ENCODE measurements around the gene SHC3.

DNA sequence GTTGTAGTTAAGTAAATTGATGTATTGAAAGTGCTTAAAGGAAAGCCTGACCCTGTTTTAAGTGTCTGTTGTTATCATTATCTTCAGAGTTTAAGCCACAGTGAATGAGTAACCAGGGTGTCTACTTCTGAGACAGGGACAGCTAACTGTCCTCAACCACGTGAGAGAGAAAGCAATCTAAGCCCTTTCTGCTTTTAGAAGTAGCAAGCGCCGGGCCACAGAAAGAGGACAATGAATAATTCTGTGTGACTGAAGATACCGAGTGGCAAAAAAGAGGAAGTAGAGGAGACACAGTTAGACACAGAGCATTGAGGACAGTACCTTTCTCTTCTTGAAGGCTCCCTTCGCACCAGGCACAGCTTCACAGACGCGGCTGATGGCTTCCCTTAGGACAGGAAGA, 101.1 kb downstream of the SHC3 start:
- TF ChIP-seq EZH2 (IDR thresholded peaks at IDR 0.05; ENCODE audit: borderline replicate concordance, insufficient read depth, low read length, poor library complexity, severe bottlenecking) (no peak), TAF1 (IDR thresholded peaks at IDR 0.05; ENCODE audit: low read depth) (no peak), RAD21 (conservative IDR thresholded peaks at IDR 0.05) (no peak)
- TF ChIP-seq, protein P1, sequence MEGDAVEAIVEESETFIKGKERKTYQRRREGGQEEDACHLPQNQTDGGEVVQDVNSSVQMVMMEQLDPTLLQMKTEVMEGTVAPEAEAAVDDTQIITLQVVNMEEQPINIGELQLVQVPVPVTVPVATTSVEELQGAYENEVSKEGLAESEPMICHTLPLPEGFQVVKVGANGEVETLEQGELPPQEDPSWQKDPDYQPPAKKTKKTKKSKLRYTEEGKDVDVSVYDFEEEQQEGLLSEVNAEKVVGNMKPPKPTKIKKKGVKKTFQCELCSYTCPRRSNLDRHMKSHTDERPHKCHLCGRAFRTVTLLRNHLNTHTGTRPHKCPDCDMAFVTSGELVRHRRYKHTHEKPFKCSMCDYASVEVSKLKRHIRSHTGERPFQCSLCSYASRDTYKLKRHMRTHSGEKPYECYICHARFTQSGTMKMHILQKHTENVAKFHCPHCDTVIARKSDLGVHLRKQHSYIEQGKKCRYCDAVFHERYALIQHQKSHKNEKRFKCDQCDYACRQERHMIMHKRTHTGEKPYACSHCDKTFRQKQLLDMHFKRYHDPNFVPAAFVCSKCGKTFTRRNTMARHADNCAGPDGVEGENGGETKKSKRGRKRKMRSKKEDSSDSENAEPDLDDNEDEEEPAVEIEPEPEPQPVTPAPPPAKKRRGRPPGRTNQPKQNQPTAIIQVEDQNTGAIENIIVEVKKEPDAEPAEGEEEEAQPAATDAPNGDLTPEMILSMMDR (IDR thresholded peaks at IDR 0.05; ENCODE audit: poor library complexity, severe bottlenecking) = no peak

Measured in neural cell (in vitro differentiated cells).